Measurements from ENCODE around the gene OR13F1. TPM values are rescaled to one million over a fixed set of nuclear protein-coding genes. Genes with fewer than 3 reads are reported as not detected.

The OR13F1 gene
- total RNA-seq, 1 experiment from 2014 or later: not detected

DNA sequence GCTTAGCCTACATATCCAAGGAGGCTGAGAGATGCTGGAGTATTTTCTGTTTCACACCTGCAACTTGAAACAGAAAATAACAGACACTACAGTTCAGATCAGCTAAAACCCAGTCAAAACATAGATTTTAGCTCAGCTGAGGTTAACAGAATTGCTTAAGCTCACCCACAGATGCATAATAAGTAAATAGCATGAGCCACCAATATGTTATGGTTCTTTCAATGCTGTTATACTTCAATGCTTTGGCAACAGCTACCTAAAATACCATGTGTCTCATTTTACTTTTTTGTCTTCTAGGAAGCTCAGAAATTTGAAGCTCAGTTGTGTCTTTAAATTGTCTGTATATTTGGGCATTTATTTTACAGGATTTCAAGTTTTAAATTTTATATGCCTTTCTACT, 35.8 kb upstream of the OR13F1 start:
- no peaks in the 10 kb centered on the region for H3K79me2 ChIP-seq (ENCODE audit: insufficient read depth, low read length)
- no peaks in the 10 kb centered on the region for H3K9me3 ChIP-seq (ENCODE audit: control insufficient read depth, low read depth, low read length)
- no peak overlapping the region for H2BK15ac ChIP-seq (ENCODE audit: low read depth, low read length)
- H2BK5ac ChIP-seq (ENCODE audit: insufficient read length, low read length): no peak overlapping the region
- no peak overlapping the region for H2BK120ac ChIP-seq (ENCODE audit: low read depth, low read length, poor library complexity, severe bottlenecking)
- no peak overlapping the region for H3K23ac ChIP-seq (ENCODE audit: insufficient read length, low read depth, low read length)
- no peaks in the 10 kb centered on the region for H3K23me2 ChIP-seq (ENCODE audit: insufficient read length, low read depth, low read length, poor library complexity, severe bottlenecking)
- no peak overlapping the region for H3K27ac ChIP-seq (ENCODE audit: insufficient read length, low read depth, low read length)
- H4K91ac ChIP-seq (ENCODE audit: insufficient read length, low read depth, low read length): no peak overlapping the region
- no peaks in the 10 kb centered on the region for H3K27me3 ChIP-seq (ENCODE audit: insufficient read depth, low read length)
- no peak overlapping the region for H3T11ph ChIP-seq (ENCODE audit: low read length)
- H4K8ac ChIP-seq (replicated peaks; ENCODE audit: insufficient read length, low read depth, low read length): no peak overlapping the region
- Mint-ChIP-seq H3K4me3 (no peak overlapping the region), H3K4me1 (no peaks in the 10 kb centered on the region), H3K9me3 (peaks cover 6 to 7% of the 10 kb centered on the region in 2 experiments; a peak in 3 of 5 replicates), H3K27ac (no peak overlapping the region), H3K27me3 (ENCODE audit: low read depth) (no peaks in the 10 kb centered on the region), H3K36me3 (ENCODE audit: insufficient read depth in 1 of 3, low read depth in 3 of 3) (no peaks in the 10 kb centered on the region)
- no peak overlapping the region for H3K14ac ChIP-seq (ENCODE audit: insufficient read depth, low read length)
- H4K20me1 ChIP-seq (ENCODE audit: control insufficient read depth, insufficient read depth, insufficient read length): no peaks in the 10 kb centered on the region
- H3K79me1 ChIP-seq (ENCODE audit: insufficient read depth, low read depth, low read length, poor library complexity, severe bottlenecking): no peaks in the 10 kb centered on the region
- H3K4me2 ChIP-seq (ENCODE audit: insufficient read depth, insufficient read length, low read length): no peak overlapping the region
- no peak overlapping the region for H2AK5ac ChIP-seq (ENCODE audit: insufficient read length, low read length)
- H3K4me1 ChIP-seq (ENCODE audit: insufficient read depth, low read length): no peaks in the 10 kb centered on the region
- H2AFZ ChIP-seq (ENCODE audit: low read length): no peak overlapping the region
- no peak overlapping the region for H3K56ac ChIP-seq (ENCODE audit: insufficient read length, low read depth, low read length)
- H4K5ac ChIP-seq (ENCODE audit: insufficient read length, low read depth, low read length): no peak overlapping the region
- H3K4ac ChIP-seq (ENCODE audit: low read depth, low read length): no peak overlapping the region
- no peak for DNase-seq
- H3K18ac ChIP-seq (ENCODE audit: insufficient read length, low read depth, low read length): no peak overlapping the region
- H3K9ac ChIP-seq (ENCODE audit: extremely low read depth, insufficient read length, low read length): no peak overlapping the region
- no peak overlapping the region for H2BK12ac ChIP-seq (ENCODE audit: insufficient read length, low read depth, low read length)
- TF ChIP-seq, protein P1, sequence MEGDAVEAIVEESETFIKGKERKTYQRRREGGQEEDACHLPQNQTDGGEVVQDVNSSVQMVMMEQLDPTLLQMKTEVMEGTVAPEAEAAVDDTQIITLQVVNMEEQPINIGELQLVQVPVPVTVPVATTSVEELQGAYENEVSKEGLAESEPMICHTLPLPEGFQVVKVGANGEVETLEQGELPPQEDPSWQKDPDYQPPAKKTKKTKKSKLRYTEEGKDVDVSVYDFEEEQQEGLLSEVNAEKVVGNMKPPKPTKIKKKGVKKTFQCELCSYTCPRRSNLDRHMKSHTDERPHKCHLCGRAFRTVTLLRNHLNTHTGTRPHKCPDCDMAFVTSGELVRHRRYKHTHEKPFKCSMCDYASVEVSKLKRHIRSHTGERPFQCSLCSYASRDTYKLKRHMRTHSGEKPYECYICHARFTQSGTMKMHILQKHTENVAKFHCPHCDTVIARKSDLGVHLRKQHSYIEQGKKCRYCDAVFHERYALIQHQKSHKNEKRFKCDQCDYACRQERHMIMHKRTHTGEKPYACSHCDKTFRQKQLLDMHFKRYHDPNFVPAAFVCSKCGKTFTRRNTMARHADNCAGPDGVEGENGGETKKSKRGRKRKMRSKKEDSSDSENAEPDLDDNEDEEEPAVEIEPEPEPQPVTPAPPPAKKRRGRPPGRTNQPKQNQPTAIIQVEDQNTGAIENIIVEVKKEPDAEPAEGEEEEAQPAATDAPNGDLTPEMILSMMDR (conservative IDR thresholded peaks at IDR 0.05): no peak
- no peak overlapping the region for H2BK20ac ChIP-seq (ENCODE audit: low read depth, low read length, poor library complexity, severe bottlenecking)
